OCI-LY3 (cell line): Measurements from ENCODE around the gene TAPBP.

Source experiments
- EZH2phosphoT487 ChIP-seq: fragments of 200-600 bp; shearing (Covaris generic); IDR thresholded peaks from 2 replicates; pipeline ENCODE4 v1.6.1; 2018; ENCODE audit warnings: antibody characterized with exemption, mixed run types, low read depth
- TF ChIP-seq, protein P1 (sequence below): fragments of 200-600, 300-600 bp; sonication (generic); IDR thresholded peaks from 2 replicates; pipeline ENCODE4 v1.5.1; 2014; ENCODE audit warnings: antibody characterized with exemption, low read length, low read depth

DNA sequence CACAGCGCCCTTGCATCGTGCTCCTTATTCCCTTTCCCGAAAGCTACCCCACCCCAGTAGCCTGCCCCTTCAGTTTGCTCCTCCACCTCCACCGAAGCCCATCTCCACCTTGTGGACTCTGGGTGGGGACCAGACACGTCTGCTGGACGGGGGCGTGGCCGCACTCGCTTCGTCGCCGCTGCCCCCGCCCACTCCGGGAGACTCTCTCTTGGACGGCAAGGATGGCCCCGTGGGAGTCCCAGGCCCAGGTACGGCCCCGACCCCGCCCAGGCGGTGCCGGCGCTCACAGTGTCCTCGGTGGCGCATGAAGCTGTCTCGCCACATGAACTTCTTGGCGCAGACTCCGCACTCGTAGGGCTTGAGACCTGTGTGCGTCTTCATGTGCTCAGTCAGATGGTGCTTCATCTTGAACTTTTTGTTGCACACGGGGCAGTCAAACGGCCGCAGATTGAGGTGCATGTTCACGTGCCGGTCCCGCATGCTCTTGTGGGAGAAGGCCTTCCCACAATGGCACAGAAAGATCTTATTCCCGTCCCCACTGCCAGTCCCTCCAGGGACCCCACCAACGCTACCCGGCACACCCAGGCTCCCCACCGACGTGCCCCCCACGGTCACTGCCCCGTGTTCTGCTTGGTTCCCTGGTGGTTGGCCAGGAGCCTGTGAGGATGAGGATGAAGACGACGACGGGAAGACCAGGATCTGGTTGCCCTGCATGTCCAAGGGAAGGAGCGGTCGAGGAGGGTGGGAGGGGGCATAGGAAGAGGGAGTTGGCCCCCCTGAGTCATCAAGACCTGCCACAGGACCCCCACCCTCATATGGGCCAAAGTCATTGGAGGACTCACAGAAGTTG lies 1.3 kb upstream of the TAPBP start:
- TF ChIP-seq, protein P1, sequence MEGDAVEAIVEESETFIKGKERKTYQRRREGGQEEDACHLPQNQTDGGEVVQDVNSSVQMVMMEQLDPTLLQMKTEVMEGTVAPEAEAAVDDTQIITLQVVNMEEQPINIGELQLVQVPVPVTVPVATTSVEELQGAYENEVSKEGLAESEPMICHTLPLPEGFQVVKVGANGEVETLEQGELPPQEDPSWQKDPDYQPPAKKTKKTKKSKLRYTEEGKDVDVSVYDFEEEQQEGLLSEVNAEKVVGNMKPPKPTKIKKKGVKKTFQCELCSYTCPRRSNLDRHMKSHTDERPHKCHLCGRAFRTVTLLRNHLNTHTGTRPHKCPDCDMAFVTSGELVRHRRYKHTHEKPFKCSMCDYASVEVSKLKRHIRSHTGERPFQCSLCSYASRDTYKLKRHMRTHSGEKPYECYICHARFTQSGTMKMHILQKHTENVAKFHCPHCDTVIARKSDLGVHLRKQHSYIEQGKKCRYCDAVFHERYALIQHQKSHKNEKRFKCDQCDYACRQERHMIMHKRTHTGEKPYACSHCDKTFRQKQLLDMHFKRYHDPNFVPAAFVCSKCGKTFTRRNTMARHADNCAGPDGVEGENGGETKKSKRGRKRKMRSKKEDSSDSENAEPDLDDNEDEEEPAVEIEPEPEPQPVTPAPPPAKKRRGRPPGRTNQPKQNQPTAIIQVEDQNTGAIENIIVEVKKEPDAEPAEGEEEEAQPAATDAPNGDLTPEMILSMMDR: no peak
- no peak for TF ChIP-seq EZH2phosphoT487
